ENCODE measurements around the gene HELT.
"Not testable (repeated sequence)": the region's sequence is repeated elsewhere in the genome, so short reads cannot be mapped to it uniquely, and the experiment has no call there.

The HELT gene

DNA sequence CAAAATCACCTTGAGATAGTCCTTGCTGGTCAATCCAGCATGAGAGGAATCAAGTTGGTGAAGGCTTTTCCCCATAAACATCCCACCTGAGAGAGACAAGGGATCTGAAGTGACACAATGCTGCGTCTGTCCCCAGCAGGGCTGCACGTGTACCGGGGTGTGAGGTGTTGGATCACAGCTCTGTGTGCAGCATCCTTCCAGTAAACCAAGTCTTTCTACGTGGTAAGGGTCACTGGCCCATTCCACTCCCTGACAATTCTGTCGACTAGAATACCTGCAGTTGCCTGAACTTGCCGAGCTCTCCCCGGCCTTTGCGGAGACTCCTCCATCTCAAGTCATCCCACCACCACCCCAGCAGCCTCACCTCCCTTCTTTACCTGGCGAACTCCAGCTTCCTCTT lies 14.8 kb downstream of the HELT start:
- intact Hi-C loops (cut with DNase I), result loop anchor here (10.0 kb wide), 1 partner anchor 152 kb away; no protein-coding TSS in a partner anchor
- peak in 1 of 10 donors; percentile 56 for DNase-seq

DNA sequence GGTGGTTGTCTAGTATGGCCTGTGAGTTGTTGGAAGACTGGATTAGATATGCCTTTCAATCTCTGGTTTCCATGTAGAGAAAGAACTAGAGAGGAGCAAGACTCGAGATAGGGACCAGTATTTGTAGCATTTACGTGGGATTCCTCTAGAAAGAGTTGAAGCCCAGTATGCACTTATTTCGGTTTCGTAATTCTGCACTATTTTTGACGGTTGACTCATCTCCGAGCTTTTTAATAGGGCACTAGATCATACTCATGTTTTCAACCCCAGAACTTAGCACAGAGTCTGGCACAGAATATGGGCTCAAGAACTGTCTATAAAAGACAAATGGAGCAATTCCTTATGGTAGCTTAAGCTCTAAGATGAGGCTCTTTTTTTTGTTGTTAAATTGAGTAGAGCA lies 15.7 kb downstream of the HELT start:
- DNase-seq, result no peak
- intact Hi-C loops (cut with DNase I), result loop anchor here (10.0 kb wide), 1 partner anchor 151 kb away; no protein-coding TSS in a partner anchor

DNA sequence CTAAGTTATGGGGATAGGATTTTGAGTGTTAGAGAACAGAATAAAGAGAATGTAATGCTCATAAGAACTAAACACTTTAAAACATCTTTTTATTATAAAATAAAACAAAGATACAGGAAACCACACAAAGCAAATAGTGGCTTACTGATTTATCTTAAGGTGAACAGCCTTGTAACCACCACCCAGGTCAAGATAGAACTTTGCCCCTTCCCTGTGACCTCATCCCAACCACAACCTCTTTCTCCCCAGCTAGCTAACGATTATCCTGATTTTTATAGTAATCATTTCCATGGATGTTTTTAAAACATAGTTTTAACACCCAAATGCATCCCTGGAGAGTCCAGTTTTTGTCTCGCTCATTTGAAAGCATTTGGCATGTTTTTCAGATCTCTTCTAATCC lies 17.0 kb downstream of the HELT start:
- intact Hi-C loops (cut with DNase I), result loop anchor here (10.0 kb wide), 1 partner anchor 150 kb away; no protein-coding TSS in a partner anchor
- peak in 1 of 10 donors; percentile 4 for DNase-seq

DNA sequence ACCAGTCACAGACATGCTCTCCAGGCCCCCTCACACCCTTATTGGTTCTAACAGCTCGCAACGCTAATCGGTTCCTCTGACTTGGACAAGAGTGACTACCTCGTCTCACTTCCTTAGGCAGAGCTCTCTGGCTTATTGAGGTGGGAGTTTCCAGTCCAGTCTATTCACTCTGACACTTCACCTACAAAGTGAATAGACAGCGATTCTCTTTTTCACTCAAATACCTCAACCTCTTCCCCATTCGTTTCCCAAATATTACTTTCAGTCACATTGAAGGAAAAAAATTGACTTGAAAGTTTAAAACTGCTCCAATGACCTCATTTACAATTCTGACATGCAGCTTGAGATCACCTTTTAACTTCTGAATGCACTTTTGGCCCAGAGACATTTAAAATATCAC lies 17.7 kb downstream of the HELT start:
- no peak for DNase-seq
- intact Hi-C loops (cut with DNase I), result loop anchor here (10.0 kb wide), 1 partner anchor 149 kb away; no protein-coding TSS in a partner anchor

- intact Hi-C loops (cut with DNase I), result loop anchor here (10.0 kb wide), 1 partner anchor 148 kb away; no protein-coding TSS in a partner anchor
- peak in 1 of 10 donors; percentile 56 for DNase-seq
Observed at GRCh38 chr4:185036842-185037241, 18.6 kb downstream of the HELT start.

DNA sequence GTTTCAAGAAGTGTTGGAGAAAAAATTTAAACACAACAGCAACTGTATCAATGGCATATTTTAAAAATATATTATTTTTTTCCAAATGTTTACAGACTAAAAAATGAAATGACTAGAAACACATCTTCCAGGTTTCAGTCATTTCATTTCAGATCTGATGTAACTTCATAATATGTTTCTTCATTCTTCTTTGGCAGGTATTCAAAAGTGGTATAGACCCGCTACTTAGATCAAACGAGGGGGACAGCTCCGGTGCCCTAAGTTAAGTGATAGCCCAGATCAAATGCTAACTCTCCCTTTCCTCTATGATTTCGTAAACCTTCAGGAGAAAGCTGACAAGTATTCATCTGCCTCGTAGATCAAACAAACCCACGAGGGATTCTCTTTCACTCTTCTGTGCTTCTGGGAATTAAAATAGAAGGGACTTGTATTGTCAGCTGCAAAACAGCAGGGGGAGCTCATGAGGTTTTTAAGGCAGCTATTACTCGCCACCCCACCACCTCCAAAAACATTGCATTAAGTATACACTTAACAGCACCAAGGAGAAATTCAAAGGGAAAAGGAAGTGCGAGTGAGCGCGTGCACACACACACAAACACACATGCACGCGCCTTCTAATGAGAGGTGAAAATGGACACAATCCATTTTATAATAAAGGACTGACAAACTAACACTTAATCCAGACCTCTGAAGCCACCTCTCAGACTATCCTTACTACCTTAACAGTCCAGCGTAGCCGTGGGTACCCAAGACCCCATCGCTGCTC lies 21.4 kb downstream of the HELT start:
- peak in 3 of 10 donors; percentile 35 to 81 (median 48) for DNase-seq
- intact Hi-C loops (cut with DNase I), result loop anchor here (1.0 to 10.0 kb wide), 3 partner anchors 57 to 145 kb away; no protein-coding TSS in a partner anchor

GRCh38 chr4:185040523-185040922 lies 22.2 kb downstream of the HELT start:
- intact Hi-C loops (cut with DNase I), result loop anchor here (1.0 to 2.0 kb wide), 2 partner anchors 56 to 94 kb away; no protein-coding TSS in a partner anchor
- DNase-seq, result no peak

- DNase-seq; intact Hi-C loops (cut with DNase I): not testable (repeated sequence)
Observed at GRCh38 chr4:185050286-185050685, 32.0 kb downstream of the HELT start.

DNA sequence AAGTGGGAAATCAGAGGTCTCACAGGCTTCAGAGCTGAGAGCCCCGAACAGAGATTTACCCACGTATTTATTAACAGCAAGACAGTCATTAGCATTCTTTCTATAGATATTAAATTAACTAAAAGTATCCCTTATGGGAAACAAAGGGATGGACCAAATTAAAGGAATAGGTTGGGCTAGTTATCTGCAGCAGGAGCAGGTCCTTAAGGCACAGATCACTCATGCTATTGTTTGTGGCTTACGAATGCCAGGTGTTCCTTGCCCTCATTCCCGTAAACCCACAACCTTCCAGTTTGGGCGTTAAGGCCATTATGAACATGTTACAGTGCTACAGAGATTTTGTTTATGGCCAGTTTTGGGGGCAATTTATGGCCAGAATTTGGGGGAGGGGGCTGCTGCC lies 33.0 kb downstream of the HELT start:
- DNase-seq; intact Hi-C loops (cut with DNase I): not testable (repeated sequence)

GRCh38 chr4:185053746-185054145 lies 35.5 kb downstream of the HELT start:
- no peak for DNase-seq
- intact Hi-C loops (cut with DNase I), result no loop called here

DNA sequence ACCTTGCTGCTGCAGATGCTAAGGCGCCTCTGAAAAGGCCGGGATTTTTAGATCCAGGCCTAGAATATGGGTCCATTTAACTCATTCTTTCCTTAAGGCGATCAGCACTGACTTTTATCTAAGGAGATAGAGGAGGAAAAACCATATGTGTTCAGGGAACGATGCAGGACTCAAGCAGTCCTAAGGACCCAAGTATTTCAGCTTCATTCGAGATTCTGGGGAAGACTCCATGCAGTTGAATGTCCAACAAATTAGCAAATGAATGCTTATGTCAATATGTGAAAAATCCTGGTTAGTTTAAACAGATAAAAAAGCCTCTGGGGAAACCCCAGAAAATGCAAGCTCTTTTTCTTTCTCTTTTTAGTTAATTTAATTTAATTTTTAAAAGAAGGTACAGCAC lies 36.0 kb downstream of the HELT start:
- no peak for DNase-seq
- intact Hi-C loops (cut with DNase I), result no loop called here

GRCh38 chr4:185054886-185055285 lies 36.6 kb downstream of the HELT start:
- intact Hi-C loops (cut with DNase I), result no loop called here
- DNase-seq, result no peak

DNA sequence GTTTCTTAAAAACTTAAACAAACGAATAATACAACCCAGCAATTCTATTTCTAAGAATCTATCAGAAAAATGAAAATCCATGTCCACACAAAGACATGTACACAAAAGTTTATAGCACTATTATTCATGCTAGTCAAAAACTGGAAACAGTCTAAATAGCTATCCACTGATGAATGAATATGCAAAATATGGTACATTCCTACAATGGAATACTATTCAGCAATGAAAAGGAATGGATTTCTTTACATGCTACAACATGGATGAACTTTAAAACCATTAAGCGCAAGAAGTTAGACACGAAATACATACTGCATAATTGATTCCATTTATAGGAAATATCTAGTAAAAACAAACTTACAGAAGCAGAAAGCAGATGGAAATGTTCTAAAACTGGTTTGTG lies 43.3 kb downstream of the HELT start:
- no peak for DNase-seq
- intact Hi-C loops (cut with DNase I), result no loop called here

DNA sequence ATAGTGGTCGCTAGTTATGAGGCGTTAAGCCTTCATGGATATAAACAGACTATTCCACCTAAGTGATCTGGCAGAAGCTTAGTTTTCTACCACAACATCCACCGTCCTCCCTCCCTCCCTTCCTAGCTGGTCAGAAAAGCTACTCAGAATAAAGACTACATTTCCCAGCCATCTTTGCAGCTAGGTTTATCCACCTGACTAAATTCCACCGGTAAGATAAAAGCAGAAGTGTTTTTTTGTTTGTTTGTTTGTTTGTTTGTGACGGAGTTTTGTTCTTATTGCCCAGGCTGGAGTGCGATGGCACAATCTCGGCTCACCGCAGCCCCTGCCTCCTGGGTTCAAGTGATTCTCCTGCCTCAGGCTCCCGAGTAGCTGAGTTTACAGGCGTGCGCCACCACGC lies 44.3 kb downstream of the HELT start:
- intact Hi-C loops (cut with DNase I), result no loop called here
- DNase-seq, result no peak

GRCh38 chr4:185066179-185066578 lies 47.9 kb downstream of the HELT start:
- no peak for DNase-seq
- intact Hi-C loops (cut with DNase I), result no loop called here

DNA sequence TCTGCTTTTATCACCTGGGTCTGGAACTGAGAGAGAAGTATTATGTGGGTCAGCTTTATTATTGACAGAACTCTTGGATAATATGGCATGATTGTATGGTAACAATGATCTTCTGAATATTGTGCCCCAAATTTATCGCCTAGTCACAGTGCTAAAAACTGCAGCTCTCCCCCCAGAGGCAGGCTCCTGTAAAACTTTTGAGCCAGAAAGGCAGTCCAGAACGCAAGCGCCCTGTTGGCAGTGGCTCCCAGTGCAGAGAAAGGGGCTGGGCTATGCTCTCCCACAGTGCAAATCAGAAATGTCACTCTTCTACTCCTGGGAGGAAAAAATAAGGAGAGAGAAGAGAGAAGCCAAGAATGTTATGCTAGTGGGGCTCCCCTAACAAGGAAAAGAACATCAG lies 50.5 kb downstream of the HELT start:
- intact Hi-C loops (cut with DNase I), result no loop called here

More for the DNA sequence above, 50.5 kb downstream of the HELT start:
- no peak for DNase-seq

All from posterior cingulate gyrus (tissue), 11 donors.